Activated naive CD8-positive, alpha-beta T cell treated with anti-CD3 and anti-CD28 coated beads for 36 hours (primary cell): ENCODE results near the gene TRAF2. TPM values are rescaled to one million over a fixed set of nuclear protein-coding genes. Genes with fewer than 3 reads are reported as not detected.

ENCODE experiments used
- total RNA-seq, 2 experiments: library from RNA; stranded (reverse); gene quantifications; one replicate each; pipeline ENCODE4 v1.2.3, GENCODE V29; 2021

TRAF2 gene
- total RNA-seq, 2 experiments from 2014 or later, result 38.8 to 45.8 TPM

Other genes with a start within 250 kb of the TRAF2 start
- 1 to 10 TPM in 1 of 2 experiments, under 1 TPM in 1; 0.94 to 1.2 TPM for gene EGFL7, start 223.6 kb upstream of the TRAF2 start, total RNA-seq
- 10 to 100 TPM; 14.6 to 16.1 TPM for gene AGPAT2, start 199.1 kb upstream of the TRAF2 start, total RNA-seq
- under 1 TPM in 1 of 2 experiments, not detected in 1; 0.10 TPM for gene DIPK1B, start 173.9 kb upstream of the TRAF2 start, total RNA-seq
- 1 to 10 TPM; 5.4 to 6.1 TPM for gene LCN10, start 143.6 kb upstream of the TRAF2 start, total RNA-seq
- not detected for gene LCN6, start 138.0 kb upstream of the TRAF2 start, total RNA-seq
- not detected for gene LCN8, start 128.3 kb upstream of the TRAF2 start, total RNA-seq
- not detected for gene LCN15, start 122.0 kb upstream of the TRAF2 start, total RNA-seq
- 10 to 100 TPM; 49.3 to 49.6 TPM for gene TMEM141, start 95.2 kb upstream of the TRAF2 start, total RNA-seq
- under 1 TPM in 1 of 2 experiments, not detected in 1; 0.43 TPM for gene CCDC183, start 90.2 kb upstream of the TRAF2 start, total RNA-seq
- 10 to 100 TPM; 87.0 to 88.3 TPM for gene RABL6, start 78.6 kb upstream of the TRAF2 start, total RNA-seq
- 1 to 10 TPM; 2.8 to 3.1 TPM for gene AJM1, start 44.0 kb upstream of the TRAF2 start, total RNA-seq
- gene PHPT1, start 37.1 kb upstream of the TRAF2 start, total RNA-seq, result 10 to 100 TPM; 93.0 to 97.8 TPM
- 10 to 100 TPM; 10.9 to 12.6 TPM for gene MAMDC4, start 34.2 kb upstream of the TRAF2 start, total RNA-seq
- gene EDF1, start 20.2 kb upstream of the TRAF2 start, total RNA-seq, result 100 to 1,000 TPM; 276 to 284 TPM
- 10 to 100 TPM; 55.6 to 59.3 TPM for gene FBXW5, start 58.2 kb downstream of the TRAF2 start, total RNA-seq
- under 1 TPM in 1 of 2 experiments, not detected in 1; 0.90 TPM for gene C8G, start 58.7 kb downstream of the TRAF2 start, total RNA-seq
- 1 to 10 TPM in 1 of 2 experiments, under 1 TPM in 1; 0.84 to 1.2 TPM for gene LCN12, start 65.8 kb downstream of the TRAF2 start, total RNA-seq
- gene PTGDS, start 91.0 kb downstream of the TRAF2 start, total RNA-seq, result not detected
- gene LCNL1, start 96.5 kb downstream of the TRAF2 start, total RNA-seq, result not detected
- gene PAXX, start 105.9 kb downstream of the TRAF2 start, total RNA-seq, result 10 to 100 TPM; 57.2 to 60.1 TPM
- not detected for gene CLIC3, start 110.1 kb downstream of the TRAF2 start, total RNA-seq
- gene ABCA2, start 141.7 kb downstream of the TRAF2 start, total RNA-seq, result 1 to 10 TPM; 4.2 to 4.9 TPM
- gene FUT7, start 145.6 kb downstream of the TRAF2 start, total RNA-seq, result not detected
- 10 to 100 TPM; 13.2 to 13.5 TPM for gene NPDC1, start 159.7 kb downstream of the TRAF2 start, total RNA-seq
- gene ENTPD2, start 167.5 kb downstream of the TRAF2 start, total RNA-seq, result not detected
- gene SAPCD2, start 184.0 kb downstream of the TRAF2 start, total RNA-seq, result 10 to 100 TPM; 15.2 to 15.4 TPM
- gene UAP1L1, start 191.0 kb downstream of the TRAF2 start, total RNA-seq, result 10 to 100 TPM; 22.9 to 23.5 TPM
- 10 to 100 TPM; 24.7 to 25.1 TPM for gene MAN1B1, start 200.5 kb downstream of the TRAF2 start, total RNA-seq
- 100 to 1,000 TPM; 267 to 289 TPM for gene DPP7, start 228.2 kb downstream of the TRAF2 start, total RNA-seq